Measurements from ENCODE around the gene CLIP2.
A peak's percentile ranks its signal among the peaks of the same experiment; 100 is the strongest.

CLIP2 gene

DNA sequence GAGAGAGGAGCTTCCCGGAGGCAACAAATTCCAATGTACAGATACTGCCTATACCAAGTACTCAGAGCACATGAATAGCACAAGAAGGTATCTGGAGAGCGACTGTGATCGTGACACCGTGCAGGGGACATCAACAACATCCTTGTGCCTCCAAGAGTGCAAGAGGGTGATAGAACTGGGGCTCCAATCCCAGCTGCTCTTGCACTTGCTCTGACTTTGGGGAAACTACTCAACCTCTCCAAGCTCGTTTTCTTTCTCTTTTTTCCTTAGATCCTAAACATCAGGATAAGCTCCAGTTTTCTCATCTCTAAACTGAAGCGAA is 47.1 kb upstream of the CLIP2 start (continued):
- TF ChIP-seq, protein P1, sequence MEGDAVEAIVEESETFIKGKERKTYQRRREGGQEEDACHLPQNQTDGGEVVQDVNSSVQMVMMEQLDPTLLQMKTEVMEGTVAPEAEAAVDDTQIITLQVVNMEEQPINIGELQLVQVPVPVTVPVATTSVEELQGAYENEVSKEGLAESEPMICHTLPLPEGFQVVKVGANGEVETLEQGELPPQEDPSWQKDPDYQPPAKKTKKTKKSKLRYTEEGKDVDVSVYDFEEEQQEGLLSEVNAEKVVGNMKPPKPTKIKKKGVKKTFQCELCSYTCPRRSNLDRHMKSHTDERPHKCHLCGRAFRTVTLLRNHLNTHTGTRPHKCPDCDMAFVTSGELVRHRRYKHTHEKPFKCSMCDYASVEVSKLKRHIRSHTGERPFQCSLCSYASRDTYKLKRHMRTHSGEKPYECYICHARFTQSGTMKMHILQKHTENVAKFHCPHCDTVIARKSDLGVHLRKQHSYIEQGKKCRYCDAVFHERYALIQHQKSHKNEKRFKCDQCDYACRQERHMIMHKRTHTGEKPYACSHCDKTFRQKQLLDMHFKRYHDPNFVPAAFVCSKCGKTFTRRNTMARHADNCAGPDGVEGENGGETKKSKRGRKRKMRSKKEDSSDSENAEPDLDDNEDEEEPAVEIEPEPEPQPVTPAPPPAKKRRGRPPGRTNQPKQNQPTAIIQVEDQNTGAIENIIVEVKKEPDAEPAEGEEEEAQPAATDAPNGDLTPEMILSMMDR (tag by site-specific recombination; IDR thresholded peaks at IDR 0.05) = no peak
- TF ChIP-seq, protein P2, sequence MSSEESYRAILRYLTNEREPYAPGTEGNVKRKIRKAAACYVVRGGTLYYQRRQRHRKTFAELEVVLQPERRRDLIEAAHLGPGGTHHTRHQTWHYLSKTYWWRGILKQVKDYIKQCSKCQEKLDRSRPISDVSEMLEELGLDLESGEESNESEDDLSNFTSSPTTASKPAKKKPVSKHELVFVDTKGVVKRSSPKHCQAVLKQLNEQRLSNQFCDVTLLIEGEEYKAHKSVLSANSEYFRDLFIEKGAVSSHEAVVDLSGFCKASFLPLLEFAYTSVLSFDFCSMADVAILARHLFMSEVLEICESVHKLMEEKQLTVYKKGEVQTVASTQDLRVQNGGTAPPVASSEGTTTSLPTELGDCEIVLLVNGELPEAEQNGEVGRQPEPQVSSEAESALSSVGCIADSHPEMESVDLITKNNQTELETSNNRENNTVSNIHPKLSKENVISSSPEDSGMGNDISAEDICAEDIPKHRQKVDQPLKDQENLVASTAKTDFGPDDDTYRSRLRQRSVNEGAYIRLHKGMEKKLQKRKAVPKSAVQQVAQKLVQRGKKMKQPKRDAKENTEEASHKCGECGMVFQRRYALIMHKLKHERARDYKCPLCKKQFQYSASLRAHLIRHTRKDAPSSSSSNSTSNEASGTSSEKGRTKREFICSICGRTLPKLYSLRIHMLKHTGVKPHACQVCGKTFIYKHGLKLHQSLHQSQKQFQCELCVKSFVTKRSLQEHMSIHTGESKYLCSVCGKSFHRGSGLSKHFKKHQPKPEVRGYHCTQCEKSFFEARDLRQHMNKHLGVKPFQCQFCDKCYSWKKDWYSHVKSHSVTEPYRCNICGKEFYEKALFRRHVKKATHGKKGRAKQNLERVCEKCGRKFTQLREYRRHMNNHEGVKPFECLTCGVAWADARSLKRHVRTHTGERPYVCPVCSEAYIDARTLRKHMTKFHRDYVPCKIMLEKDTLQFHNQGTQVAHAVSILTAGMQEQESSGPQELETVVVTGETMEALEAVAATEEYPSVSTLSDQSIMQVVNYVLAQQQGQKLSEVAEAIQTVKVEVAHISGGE (tag by site-specific recombination; conservative IDR thresholded peaks at IDR 0.05; ENCODE audit: low read depth) = no peak
- TF ChIP-seq ZNF843 (tag by site-specific recombination; IDR thresholded peaks at IDR 0.05) = no peak
- TF ChIP-seq SALL2 (tag by site-specific recombination; IDR thresholded peaks at IDR 0.05; ENCODE audit: borderline replicate concordance) = no peak
- TF ChIP-seq ZNF311 (tag by site-specific recombination; IDR thresholded peaks at IDR 0.05; ENCODE audit: borderline replicate concordance) = no peak
- TF ChIP-seq ZBTB1 (tag by site-specific recombination; IDR thresholded peaks at IDR 0.05) = no peak

DNA sequence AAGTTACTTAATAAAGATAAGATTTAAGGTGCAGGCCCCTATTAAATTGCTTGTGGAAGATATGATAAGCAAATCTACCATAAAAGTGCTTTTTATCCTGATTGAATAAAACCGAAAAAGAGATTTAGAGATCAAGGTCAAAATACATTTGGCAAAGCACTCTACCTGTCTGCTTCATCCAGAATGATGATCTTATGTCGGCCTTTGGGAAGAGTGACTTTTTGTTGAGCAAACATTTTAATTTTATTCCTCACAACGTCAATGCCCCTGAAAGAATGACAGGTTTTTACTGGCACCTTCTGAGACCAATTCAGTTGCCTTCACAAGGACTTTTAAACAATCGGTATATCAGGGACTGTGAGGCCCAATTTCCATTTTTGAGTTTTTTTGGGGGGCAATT is 42.7 kb upstream of the CLIP2 start:
- Histone ChIP-seq H3K4me1 (ENCODE audit: control insufficient read depth, insufficient read depth, low read length) (peaks cover 2% of the 10 kb centered on the region; the same call in 1 of the 2 replicates), H3K4me3 (ENCODE audit: low read depth, low read length) (no peak overlapping the region), H3K36me3 (ENCODE audit: control insufficient read depth in 2 of 2, insufficient read depth in 1 of 2, low read length in 2 of 2) (peaks cover 74 to 86% of the 10 kb centered on the region in 2 experiments), H3K9me3 (ENCODE audit: control insufficient read depth, insufficient read depth, low read depth, low read length) (no peaks in the 10 kb centered on the region), H3K27ac (ENCODE audit: extremely low read depth, low read depth, low read length) (peak overlapping the region; percentile 16; the same call in 1 of the 2 replicates)
- TF ChIP-seq PRDM1 (tag by site-specific recombination; IDR thresholded peaks at IDR 0.05) (no peak), YY2 (tag by site-specific recombination; IDR thresholded peaks at IDR 0.05) (no peak), ZNF394 (tag by site-specific recombination; IDR thresholded peaks at IDR 0.05; ENCODE audit: borderline replicate concordance) (no peak), ZNF555 (tag by site-specific recombination; conservative IDR thresholded peaks at IDR 0.05) (no peak), KLF7 (tag by site-specific recombination; IDR thresholded peaks at IDR 0.05; ENCODE audit: borderline replicate concordance) (no peak), ZNF239 (tag by site-specific recombination; IDR thresholded peaks at IDR 0.05) (no peak), ZNF274 (IDR thresholded peaks at IDR 0.05; ENCODE audit: low read length) (no peak), ZNF274 (tag by site-specific recombination; IDR thresholded peaks at IDR 0.05; ENCODE audit: borderline replicate concordance) (no peak), ZNF184 (tag by site-specific recombination; IDR thresholded peaks at IDR 0.05) (no peak), ZNF621 (tag by site-specific recombination; IDR thresholded peaks at IDR 0.05) (no peak), ZNF549 (tag by site-specific recombination; IDR thresholded peaks at IDR 0.05) (no peak), ZBTB1 (tag by site-specific recombination; IDR thresholded peaks at IDR 0.05) (no peak), ZBTB17 (tag by site-specific recombination; IDR thresholded peaks at IDR 0.05) (no peak), MZF1 (tag by site-specific recombination; IDR thresholded peaks at IDR 0.05; ENCODE audit: borderline replicate concordance) (no peak), ZNF777 (tag by site-specific recombination; IDR thresholded peaks at IDR 0.05; ENCODE audit: borderline replicate concordance) (no peak), ZBTB7A (tag by site-specific recombination; IDR thresholded peaks at IDR 0.05; ENCODE audit: low read depth) (no peak), ZNF214 (tag by site-specific recombination; IDR thresholded peaks at IDR 0.05; ENCODE audit: borderline replicate concordance) (no peak)
- TF ChIP-seq, protein P3, sequence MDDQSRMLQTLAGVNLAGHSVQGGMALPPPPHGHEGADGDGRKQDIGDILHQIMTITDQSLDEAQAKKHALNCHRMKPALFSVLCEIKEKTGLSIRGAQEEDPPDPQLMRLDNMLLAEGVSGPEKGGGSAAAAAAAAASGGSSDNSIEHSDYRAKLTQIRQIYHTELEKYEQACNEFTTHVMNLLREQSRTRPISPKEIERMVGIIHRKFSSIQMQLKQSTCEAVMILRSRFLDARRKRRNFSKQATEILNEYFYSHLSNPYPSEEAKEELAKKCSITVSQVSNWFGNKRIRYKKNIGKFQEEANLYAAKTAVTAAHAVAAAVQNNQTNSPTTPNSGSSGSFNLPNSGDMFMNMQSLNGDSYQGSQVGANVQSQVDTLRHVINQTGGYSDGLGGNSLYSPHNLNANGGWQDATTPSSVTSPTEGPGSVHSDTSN (CRISPR knock-in tag; IDR thresholded peaks at IDR 0.05) = no peak
- TF ChIP-seq, protein P4, sequence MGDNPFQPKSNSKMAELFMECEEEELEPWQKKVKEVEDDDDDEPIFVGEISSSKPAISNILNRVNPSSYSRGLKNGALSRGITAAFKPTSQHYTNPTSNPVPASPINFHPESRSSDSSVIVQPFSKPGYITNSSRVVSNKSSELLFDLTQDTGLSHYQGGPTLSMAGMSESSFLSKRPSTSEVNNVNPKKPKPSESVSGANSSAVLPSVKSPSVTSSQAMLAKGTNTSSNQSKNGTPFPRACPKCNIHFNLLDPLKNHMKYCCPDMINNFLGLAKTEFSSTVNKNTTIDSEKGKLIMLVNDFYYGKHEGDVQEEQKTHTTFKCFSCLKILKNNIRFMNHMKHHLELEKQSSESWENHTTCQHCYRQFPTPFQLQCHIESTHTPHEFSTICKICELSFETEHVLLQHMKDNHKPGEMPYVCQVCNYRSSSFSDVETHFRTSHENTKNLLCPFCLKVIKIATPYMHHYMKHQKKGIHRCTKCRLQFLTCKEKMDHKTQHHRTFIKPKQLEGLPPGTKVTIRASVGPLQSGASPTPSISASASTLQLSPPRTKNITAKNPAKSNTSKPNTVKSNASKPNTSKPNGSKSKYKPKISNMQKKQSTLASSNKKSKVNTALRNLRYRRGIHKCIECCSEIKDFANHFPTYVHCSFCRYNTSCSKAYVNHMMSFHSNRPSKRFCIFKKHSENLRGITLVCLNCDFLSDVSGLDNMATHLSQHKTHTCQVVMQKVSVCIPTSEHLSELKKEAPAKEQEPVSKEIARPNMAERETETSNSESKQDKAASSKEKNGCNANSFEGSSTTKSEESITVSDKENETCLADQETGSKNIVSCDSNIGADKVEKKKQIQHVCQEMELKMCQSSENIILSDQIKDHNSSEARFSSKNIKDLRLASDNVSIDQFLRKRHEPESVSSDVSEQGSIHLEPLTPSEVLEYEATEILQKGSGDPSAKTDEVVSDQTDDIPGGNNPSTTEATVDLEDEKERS (tag by site-specific recombination; IDR thresholded peaks at IDR 0.05) = no peak
- TF ChIP-seq, protein P5, sequence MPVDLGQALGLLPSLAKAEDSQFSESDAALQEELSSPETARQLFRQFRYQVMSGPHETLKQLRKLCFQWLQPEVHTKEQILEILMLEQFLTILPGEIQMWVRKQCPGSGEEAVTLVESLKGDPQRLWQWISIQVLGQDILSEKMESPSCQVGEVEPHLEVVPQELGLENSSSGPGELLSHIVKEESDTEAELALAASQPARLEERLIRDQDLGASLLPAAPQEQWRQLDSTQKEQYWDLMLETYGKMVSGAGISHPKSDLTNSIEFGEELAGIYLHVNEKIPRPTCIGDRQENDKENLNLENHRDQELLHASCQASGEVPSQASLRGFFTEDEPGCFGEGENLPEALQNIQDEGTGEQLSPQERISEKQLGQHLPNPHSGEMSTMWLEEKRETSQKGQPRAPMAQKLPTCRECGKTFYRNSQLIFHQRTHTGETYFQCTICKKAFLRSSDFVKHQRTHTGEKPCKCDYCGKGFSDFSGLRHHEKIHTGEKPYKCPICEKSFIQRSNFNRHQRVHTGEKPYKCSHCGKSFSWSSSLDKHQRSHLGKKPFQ (tag by site-specific recombination; IDR thresholded peaks at IDR 0.05) = no peak
- POLR2A ChIA-PET = interaction anchor here (0.7 kb wide), 1 partner anchor 282 kb away, joined by 3 read pairs; no protein-coding TSS in a partner anchor
- CTCF ChIA-PET = no interaction called here

Data from HEK293 (cell line).